Head of caudate nucleus (tissue), 42 donors: ENCODE results near the gene FBXL19.

Experiments used
- DNase-seq, 42 donors: peaks; one replicate each; pipeline versions ENCODE4 v3.0.0 to v3.0.0-alpha.2; 2020 to 2021; ENCODE audit warnings: mixed read lengths in 7 of 42
- intact Hi-C: fragments of 100-400 bp; cut with DNase I; formaldehyde crosslinking; loops from one replicate; pipeline ENCODE4 v1.15.0; 2022

The FBXL19 gene

DNA sequence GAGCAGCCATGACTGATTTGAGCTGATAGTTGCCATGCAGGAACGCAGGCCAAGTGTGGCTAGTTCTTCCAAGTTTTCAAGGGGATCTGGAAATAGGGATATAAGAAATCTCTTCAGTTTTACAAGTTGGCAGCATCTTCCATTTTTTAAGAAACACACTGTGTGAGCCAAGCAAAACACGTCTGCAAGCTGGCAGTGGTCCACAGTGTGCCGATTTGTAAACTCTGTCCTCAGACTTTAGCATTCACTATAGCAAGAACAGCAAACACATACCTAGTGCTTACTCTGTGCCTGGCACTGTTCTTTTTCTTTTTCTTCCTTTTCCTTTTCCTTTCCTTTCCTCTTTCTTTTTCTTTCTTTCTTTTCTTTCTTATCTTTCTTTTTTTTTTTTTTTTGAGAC, 28.4 kb downstream of the FBXL19 start:
- no peak for DNase-seq
- intact Hi-C loops = no loop called here

DNA sequence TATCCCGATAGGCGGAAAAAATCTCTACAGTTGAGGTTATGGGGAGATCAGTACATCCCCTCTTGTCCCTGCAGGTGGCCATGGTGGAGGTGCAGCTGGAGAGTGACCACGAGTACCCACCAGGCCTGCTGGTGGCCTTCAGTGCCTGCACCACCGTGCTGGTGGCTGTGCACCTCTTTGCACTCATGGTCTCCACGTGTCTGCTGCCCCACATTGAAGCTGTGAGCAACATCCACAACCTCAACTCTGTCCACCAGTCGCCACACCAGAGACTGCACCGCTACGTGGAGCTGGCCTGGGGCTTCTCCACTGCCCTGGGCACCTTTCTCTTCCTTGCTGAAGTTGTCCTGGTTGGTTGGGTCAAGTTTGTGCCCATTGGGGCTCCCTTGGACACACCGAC, 29.7 kb downstream of the FBXL19 start:
- DNase-seq = no peak
- intact Hi-C loops = no loop called here

GRCh38 chr16:30953511-30954124, 30.2 kb downstream of the FBXL19 start:
- intact Hi-C loops = no loop called here
- peak; percentile 58 to 88 (median 76) for DNase-seq

- intact Hi-C loops = no loop called here
- DNase-seq = no peak
Measured at GRCh38 chr16:30954993-30955392, 31.6 kb downstream of the FBXL19 start.

DNA sequence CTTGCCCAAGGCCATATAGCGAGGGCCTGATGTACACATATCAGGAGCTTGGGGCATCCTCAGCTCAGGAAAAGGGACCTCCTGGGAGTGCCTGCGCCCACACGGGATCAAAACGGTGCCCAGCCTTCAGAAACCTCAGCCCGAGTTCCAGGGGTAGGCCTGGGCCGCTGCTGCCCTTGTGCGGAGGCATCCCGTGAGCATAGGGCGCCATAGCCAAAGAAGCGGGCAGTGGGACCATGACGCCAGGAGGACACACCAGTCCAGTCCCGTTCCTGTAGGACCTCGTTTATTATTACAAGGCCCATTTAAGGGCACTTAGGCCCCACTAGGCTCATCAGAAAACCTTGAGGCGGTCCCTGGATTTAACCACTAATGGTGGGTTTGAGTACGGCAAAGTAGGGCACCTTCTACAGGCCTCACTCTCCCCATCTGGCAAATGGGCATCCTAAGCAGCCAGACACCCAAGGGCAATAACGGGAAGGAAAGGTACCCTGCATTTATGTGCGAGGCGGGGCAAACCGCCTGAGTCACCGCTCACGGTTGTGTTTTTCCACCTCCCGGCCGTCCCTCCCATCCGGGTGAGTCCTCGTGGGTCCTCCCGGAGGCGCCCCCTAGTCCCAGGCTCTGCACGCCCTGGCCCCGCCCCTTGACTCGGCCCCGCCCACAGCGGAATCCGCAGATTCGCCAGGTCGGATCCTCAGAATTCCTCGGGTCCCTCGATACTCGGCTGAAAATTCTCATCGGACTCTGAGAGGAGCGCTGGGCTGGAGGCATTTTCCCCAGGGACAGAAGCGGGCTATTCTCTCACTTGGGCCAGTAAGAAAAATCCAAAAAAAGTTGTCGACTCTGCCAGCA, 33.5 kb downstream of the FBXL19 start:
- peak; percentile 65 to 92 (median 85) for DNase-seq
- intact Hi-C loops = no loop called here

DNA sequence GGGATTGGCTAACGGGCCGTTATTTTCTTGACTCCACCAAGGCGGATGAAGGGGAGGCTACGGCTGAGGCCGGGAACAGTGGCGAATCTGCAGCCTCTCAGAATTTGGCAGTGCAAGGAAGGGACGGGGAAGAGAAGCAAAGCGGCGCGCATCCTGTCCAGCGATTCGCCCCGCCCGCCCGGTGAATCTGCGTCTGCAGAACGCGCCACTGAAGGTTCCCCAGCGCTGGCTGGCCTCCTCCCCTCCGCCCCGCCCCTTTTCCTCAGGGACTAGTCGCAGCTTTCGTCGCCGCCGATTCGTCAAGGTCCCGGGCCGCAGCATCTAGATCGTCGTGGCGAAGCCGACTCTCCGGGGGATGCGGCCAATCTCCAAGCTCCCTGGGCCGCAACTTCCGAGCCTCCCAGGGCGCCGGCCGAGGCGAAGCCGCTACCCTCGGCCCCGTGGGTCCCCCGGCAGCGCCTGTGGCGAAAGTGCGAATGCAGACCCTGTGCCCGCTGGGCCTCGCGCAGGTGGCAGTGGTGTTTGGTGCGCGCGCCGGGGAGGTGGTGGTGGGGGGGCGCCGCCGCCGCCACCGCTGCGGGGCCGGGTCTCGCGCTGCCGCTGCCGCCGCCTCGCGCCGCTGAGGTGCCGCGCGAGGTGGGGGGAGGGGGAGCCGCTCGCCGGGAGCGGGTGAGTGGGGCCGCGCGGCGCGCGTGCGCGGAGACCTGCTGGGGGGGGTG, 34.2 kb downstream of the FBXL19 start, which contains the start of gene SETD1A:
Gene SETD1A (plus strand): TSS at position 299 of the 719 bp plus-strand sequence. CDS start 978 bp downstream, outside the sequence.
- intact Hi-C loops = no loop called here
- peak; percentile 93 to 100 (median 97) for DNase-seq

DNA sequence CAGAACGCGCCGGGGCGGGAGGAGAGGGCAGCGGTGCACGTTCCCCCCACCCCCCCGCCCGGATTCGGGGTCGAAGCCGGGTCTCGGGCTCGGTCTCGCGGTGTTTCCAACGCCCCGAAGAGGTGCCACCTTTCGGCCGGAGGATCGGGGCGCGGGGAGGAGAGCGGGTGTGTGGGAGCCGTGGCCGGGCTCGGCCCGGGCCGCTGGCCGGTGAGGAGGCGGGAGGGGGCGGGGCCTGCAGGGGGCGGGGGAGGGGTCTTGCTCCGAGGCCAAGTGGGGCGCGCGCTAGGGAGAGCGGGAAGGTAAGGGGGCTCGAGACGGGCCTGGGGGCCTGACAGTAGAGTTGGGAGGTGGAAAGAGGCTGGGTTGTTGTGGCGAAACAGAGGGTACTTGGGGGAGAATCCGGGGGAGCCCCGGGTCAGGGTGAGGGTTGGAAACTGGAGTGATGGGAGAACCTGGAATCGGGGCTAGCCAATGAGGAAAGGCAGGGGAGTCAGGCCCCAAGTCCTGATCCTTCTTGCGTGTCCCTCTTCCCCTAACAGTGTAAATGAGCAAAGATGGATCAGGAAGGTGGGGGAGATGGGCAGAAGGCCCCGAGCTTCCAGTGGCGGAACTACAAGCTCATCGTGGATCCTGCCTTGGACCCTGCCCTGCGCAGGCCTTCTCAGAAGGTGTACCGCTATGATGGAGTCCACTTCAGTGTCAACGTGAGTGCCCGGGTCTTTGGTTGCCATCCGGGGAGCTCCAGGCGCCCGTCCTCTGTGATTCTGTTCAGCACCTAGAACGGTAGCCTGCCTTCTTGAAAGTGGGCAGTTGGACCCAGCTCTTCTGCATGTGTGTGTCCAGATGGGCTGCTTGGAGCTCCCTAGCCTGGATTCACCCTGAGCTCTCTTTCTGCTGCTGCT, 35.1 kb downstream of the FBXL19 start:
- peak in 14 of 42 donors; percentile 7 to 63 (median 40) for DNase-seq
- intact Hi-C loops = no loop called here

- DNase-seq = no peak
- intact Hi-C loops = no loop called here
Measured at GRCh38 chr16:30961384-30961783, 38.0 kb downstream of the FBXL19 start.

DNA sequence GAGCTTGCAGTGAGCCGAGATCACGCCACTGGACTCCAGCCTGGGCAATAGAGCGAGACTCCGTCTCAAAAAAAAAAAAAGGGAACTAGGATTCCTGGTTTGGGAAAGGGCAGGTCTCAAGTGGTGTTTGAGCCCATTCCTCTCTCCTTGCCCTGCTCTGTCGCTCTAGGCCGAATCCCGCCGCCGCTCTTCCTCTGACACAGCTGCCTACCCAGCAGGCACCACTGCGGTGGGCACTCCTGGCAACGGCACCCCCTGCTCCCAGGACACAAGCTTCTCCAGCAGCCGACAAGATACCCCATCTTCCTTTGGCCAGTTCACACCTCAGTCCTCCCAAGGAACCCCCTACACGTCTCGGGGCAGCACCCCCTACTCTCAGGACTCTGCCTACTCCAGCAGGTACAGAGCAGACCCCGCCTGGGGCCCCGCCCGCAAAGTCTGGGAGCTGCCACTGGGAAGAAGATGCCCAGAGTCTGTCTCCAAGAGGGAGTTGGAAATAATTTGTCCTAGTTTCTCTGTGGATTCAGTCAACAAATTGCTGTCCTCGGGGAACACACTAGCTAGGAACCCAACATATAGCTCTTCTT, 40.6 kb downstream of the FBXL19 start:
- DNase-seq = no peak
- intact Hi-C loops = no loop called here

- intact Hi-C loops = no loop called here
- no peak for DNase-seq
Measured at GRCh38 chr16:30964574-30965226, 41.3 kb downstream of the FBXL19 start.

- intact Hi-C loops = no loop called here
- DNase-seq = no peak
Measured at GRCh38 chr16:30965436-30965835, 42.1 kb downstream of the FBXL19 start.

DNA sequence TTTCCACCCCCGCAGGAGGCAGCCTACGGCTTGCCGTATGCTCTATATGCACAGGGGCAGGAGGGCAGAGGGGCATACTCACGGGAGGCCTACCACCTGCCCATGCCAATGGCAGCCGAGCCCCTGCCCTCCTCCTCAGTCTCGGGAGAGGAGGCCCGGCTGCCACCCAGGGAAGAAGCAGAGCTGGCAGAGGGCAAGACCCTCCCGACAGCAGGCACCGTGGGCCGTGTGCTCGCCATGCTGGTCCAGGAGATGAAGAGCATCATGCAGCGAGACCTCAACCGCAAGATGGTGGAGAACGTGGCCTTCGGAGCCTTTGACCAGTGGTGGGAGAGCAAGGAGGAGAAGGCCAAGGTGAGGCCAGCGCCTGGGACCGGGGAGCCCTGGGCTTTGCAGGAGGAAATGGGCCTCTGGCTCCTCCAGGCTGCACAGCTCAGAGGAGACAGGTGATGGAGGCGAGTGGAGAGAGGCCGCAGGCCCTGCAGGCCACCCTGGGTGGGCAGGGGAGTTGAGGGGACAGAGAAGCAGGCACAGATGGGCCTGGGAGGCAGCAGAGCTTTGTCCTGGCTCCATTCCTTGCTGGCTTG, 42.8 kb downstream of the FBXL19 start:
- intact Hi-C loops = no loop called here
- DNase-seq = no peak

GRCh38 chr16:30967795-30968194, 44.4 kb downstream of the FBXL19 start:
- DNase-seq = no peak
- intact Hi-C loops = no loop called here

DNA sequence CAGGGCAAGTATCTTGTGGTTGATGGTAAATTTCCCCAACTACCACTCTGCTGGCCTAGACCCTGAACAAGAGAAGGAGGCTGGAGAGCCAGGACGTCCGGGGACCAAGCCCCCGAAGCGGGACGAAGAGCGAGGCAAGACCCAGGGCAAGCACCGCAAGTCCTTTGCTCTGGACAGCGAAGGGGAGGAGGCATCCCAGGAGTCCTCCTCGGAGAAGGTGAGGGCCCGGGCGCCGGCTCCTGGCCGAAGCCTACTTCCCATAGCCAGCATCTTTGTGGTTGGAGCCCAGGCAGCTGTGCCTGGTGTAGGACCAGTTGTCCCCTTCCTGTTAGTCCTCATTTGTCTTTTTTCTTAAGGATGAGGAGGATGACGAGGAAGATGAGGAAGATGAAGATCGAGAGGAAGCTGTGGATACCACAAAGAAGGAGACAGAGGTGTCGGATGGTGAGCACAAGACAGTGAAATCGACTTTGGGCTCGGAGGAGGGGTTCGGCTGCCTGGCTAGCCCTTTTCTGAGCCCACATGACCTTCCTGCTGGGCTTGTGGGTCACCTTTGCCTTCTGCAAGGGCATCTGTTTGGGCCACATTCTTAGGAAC, 46.0 kb downstream of the FBXL19 start:
- intact Hi-C loops = no loop called here
- DNase-seq = no peak

GRCh38 chr16:30971298-30971697, 47.9 kb downstream of the FBXL19 start:
- DNase-seq = no peak
- intact Hi-C loops = no loop called here

GRCh38 chr16:30972872-30973271, 49.5 kb downstream of the FBXL19 start:
- no peak for DNase-seq
- intact Hi-C loops = no loop called here

GRCh38 chr16:30974348-30974747, 51.0 kb downstream of the FBXL19 start:
- DNase-seq = no peak
- intact Hi-C loops = no loop called here
